Astrocyte (in vitro differentiated cells and primary cell): Measurements from ENCODE around the gene SAP30BP. TPM values are rescaled to one million over a fixed set of nuclear protein-coding genes. Genes with fewer than 3 reads are reported as not detected.

Experiments used
- DNase-seq: peaks from one replicate; pipeline ENCODE4 v3.0.0-alpha.2; 2010; ENCODE audit warnings: low read depth
- FAIRE-seq: peaks from 2 replicates; lab custom pipeline; 2011; peaks lifted over from hg19 to GRCh38; lab: Jason Lieb, UNC
- H2AFZ ChIP-seq: 2 replicates; pipeline ENCODE4 v1.6.0; 2012; ENCODE audit warnings: low read depth, low read length, inconsistent platforms
- H3K27ac ChIP-seq: 2 replicates; pipeline ENCODE4 v1.5.1; 2011; ENCODE audit warnings: low read depth, low read length, inconsistent platforms
- H3K27me3 ChIP-seq: 2 replicates; pipeline ENCODE4 v1.6.0; 2011; ENCODE audit warnings: low read length, inconsistent platforms; ENCODE audit not compliant: insufficient read depth
- H3K36me3 ChIP-seq: 2 replicates; pipeline ENCODE4 v1.5.1; 2011; ENCODE audit warnings: low read length, inconsistent platforms; ENCODE audit not compliant: insufficient read depth
- H3K4me1 ChIP-seq: 2 replicates; pipeline ENCODE4 v1.5.1; 2011; ENCODE audit warnings: low read length, inconsistent platforms; ENCODE audit not compliant: insufficient read depth
- H3K4me2 ChIP-seq: 2 replicates; pipeline ENCODE4 v1.6.0; 2012; ENCODE audit warnings: low read length, inconsistent platforms
- H3K4me3 ChIP-seq: 2 replicates; pipeline ENCODE4 v1.5.1; 2011; ENCODE audit warnings: low read depth, mild to moderate bottlenecking, low read length, inconsistent platforms; ENCODE audit not compliant: insufficient read depth
- H3K79me2 ChIP-seq: 2 replicates; pipeline ENCODE4 v1.6.0; 2012; ENCODE audit warnings: mild to moderate bottlenecking, low read length, inconsistent platforms; ENCODE audit not compliant: insufficient read depth
- H3K9ac ChIP-seq: 2 replicates; pipeline ENCODE4 v1.6.0; 2012; ENCODE audit warnings: mild to moderate bottlenecking, low read length, inconsistent platforms
- H3K9me3 ChIP-seq: 2 replicates; pipeline ENCODE4 v1.5.1; 2012; ENCODE audit warnings: low read depth, mild to moderate bottlenecking, low read length, inconsistent platforms; ENCODE audit not compliant: insufficient read depth
- H4K20me1 ChIP-seq: 2 replicates; pipeline ENCODE4 v1.6.0; 2012; ENCODE audit warnings: low read length, inconsistent platforms; ENCODE audit not compliant: insufficient read depth
- H3K27ac Mint-ChIP-seq: one replicate; pipeline ENCODE4 v1.8.0; 2021; ENCODE audit warnings: mild to moderate bottlenecking, mixed read lengths; ENCODE audit not compliant: unreplicated experiment
- H3K27me3 Mint-ChIP-seq: one replicate; pipeline ENCODE4 v1.8.0; 2021; ENCODE audit warnings: low read depth, mixed read lengths; ENCODE audit not compliant: unreplicated experiment
- H3K36me3 Mint-ChIP-seq: one replicate; pipeline ENCODE4 v1.8.0; 2021; ENCODE audit warnings: low read depth, mixed read lengths; ENCODE audit not compliant: unreplicated experiment
- H3K4me1 Mint-ChIP-seq: one replicate; pipeline ENCODE4 v1.8.0; 2021; ENCODE audit warnings: low read depth, mixed read lengths; ENCODE audit not compliant: unreplicated experiment
- H3K4me3 Mint-ChIP-seq: one replicate; pipeline ENCODE4 v1.8.0; 2021; ENCODE audit warnings: mild to moderate bottlenecking, moderate library complexity, mixed read lengths; ENCODE audit not compliant: unreplicated experiment
- H3K9me3 Mint-ChIP-seq: one replicate; pipeline ENCODE4 v1.8.0; 2021; ENCODE audit warnings: mild to moderate bottlenecking, mixed read lengths; ENCODE audit not compliant: unreplicated experiment
- CTCF ChIP-seq: IDR thresholded peaks from 2 replicates; pipeline ENCODE4 v1.5.1; 2011; ENCODE audit warnings: low read depth, mild to moderate bottlenecking, inconsistent platforms, low read length, moderate library complexity; ENCODE audit not compliant: insufficient read depth
- EZH2 ChIP-seq: IDR thresholded peaks from 2 replicates; pipeline ENCODE4 v1.6.1; 2012; ENCODE audit warnings: mild to moderate bottlenecking, low read length, inconsistent platforms; ENCODE audit not compliant: insufficient read depth
- total RNA-seq: library from RNA; stranded (reverse); gene quantifications from 2 replicates; pipeline ENCODE4 v1.2.1, GENCODE V29; 2021

SAP30BP gene
- total RNA-seq, 1 donor from 2014 or later = 99.2 TPM

GRCh38 chr17:75733471-75733870 lies 66.3 kb downstream of the SAP30BP start:
- Histone ChIP-seq H3K36me3 (no peaks in the 10 kb centered on the region), H3K9ac (no peak overlapping the region), H3K4me1 (no peaks in the 10 kb centered on the region), H3K27me3 (no peaks in the 10 kb centered on the region), H3K4me2 (no peak overlapping the region), H3K27ac (no peak overlapping the region), H4K20me1 (no peaks in the 10 kb centered on the region), H3K9me3 (no peaks in the 10 kb centered on the region), H2AFZ (no peak overlapping the region), H3K4me3 (no peak overlapping the region), H3K79me2 (no peaks in the 10 kb centered on the region)
- no peaks in the 10 kb centered on the region for H3K36me3 Mint-ChIP-seq
- H3K27ac Mint-ChIP-seq = no peak overlapping the region
- H3K4me1 Mint-ChIP-seq = peaks cover 8% of the 10 kb centered on the region
- peaks cover 16% of the 10 kb centered on the region for H3K27me3 Mint-ChIP-seq
- H3K9me3 Mint-ChIP-seq = no peaks in the 10 kb centered on the region
- DNase-seq (no peak), FAIRE-seq (no peak)
- TF ChIP-seq CTCF = no peak
- TF ChIP-seq EZH2 = no peak
- no peak overlapping the region for H3K4me3 Mint-ChIP-seq

- FAIRE-seq (no peak), DNase-seq (no peak)
- no peak overlapping the region for H3K27ac ChIP-seq
- H3K36me3 Mint-ChIP-seq = no peaks in the 10 kb centered on the region
- no peaks in the 10 kb centered on the region for H3K27me3 ChIP-seq
- no peaks in the 10 kb centered on the region for H3K9me3 Mint-ChIP-seq
- H3K27ac Mint-ChIP-seq = no peak overlapping the region
- no peak overlapping the region for H3K4me3 Mint-ChIP-seq
- H3K9ac ChIP-seq = no peak overlapping the region
- H3K4me3 ChIP-seq = no peak overlapping the region
- peak overlapping the region; percentile 11 for H3K4me2 ChIP-seq
- H3K36me3 ChIP-seq = no peaks in the 10 kb centered on the region
- H4K20me1 ChIP-seq = no peaks in the 10 kb centered on the region
- TF ChIP-seq EZH2 (no peak), CTCF (no peak)
- no peaks in the 10 kb centered on the region for H3K4me1 ChIP-seq
- H2AFZ ChIP-seq = peak overlapping the region; percentile 47
- peaks cover 17% of the 10 kb centered on the region for H3K27me3 Mint-ChIP-seq
- H3K9me3 ChIP-seq = no peaks in the 10 kb centered on the region
- peaks cover 9% of the 10 kb centered on the region for H3K4me1 Mint-ChIP-seq
- H3K79me2 ChIP-seq = no peaks in the 10 kb centered on the region
Observed at GRCh38 chr17:75734674-75735294, 67.6 kb downstream of the SAP30BP start.

GRCh38 chr17:75736173-75736835 lies 69.2 kb downstream of the SAP30BP start:
- no peaks in the 10 kb centered on the region for H3K36me3 Mint-ChIP-seq
- Histone ChIP-seq H3K4me2 (no peak overlapping the region), H3K79me2 (no peaks in the 10 kb centered on the region), H3K27ac (no peak overlapping the region), H2AFZ (no peak overlapping the region), H3K4me3 (no peak overlapping the region), H4K20me1 (no peaks in the 10 kb centered on the region), H3K9me3 (no peaks in the 10 kb centered on the region), H3K9ac (no peak overlapping the region), H3K36me3 (no peaks in the 10 kb centered on the region), H3K4me1 (no peaks in the 10 kb centered on the region), H3K27me3 (no peaks in the 10 kb centered on the region)
- TF ChIP-seq EZH2 (no peak), CTCF (no peak)
- FAIRE-seq (no peak), DNase-seq (no peak)
- no peaks in the 10 kb centered on the region for H3K9me3 Mint-ChIP-seq
- no peak overlapping the region for H3K4me3 Mint-ChIP-seq
- H3K27me3 Mint-ChIP-seq = peaks cover 17% of the 10 kb centered on the region
- peaks cover 9% of the 10 kb centered on the region for H3K4me1 Mint-ChIP-seq
- H3K27ac Mint-ChIP-seq = peak overlapping the region; percentile 47
